IMR-90 (cell line): Measurements from ENCODE around the gene SMOC1. TPM values are rescaled to one million over a fixed set of nuclear protein-coding genes. Genes with fewer than 3 reads are reported as not detected.

Experiments
- ATAC-seq: fragments of 200-7000 bp; cut with Tn5 transposase; 2 replicates; pipeline ENCODE4 v1.9.1; 2020; ENCODE audit warnings: low read depth, mild to moderate bottlenecking, moderate library complexity
- BruUV-seq: library from RNA; stranded (reverse); fragments of 400-500 nt; replicated peaks from 2 replicates; lab custom pipeline; 2021; lab: Mats Ljungman, UMichigan
- CTCF ChIA-PET: fragments of 300-600 bp; formaldehyde crosslinking; extraction: SDS; loops from one replicate; lab custom pipeline; 2021; ENCODE audit warnings: antibody characterized with exemption; lab: Yijun Ruan, JAX
- POLR2A ChIA-PET: fragments of 300-600 bp; sonication (Branson Sonifier 250); formaldehyde crosslinking; loops from one replicate; lab custom pipeline; 2022; ENCODE audit warnings: antibody characterized with exemption; ENCODE audit not compliant: unreplicated experiment; lab: Charles Lee
- DNase-seq: peaks from one replicate; pipeline ENCODE4 v3.0.0; 2013
- H2AFZ ChIP-seq: replicated peaks from 2 replicates; pipeline ENCODE3; 2013; ENCODE audit warnings: low read length, mild to moderate bottlenecking; ENCODE audit not compliant: poor library complexity
- H2AK5ac ChIP-seq: 2 replicates; pipeline ENCODE4 v1.6.1; 2013; ENCODE audit warnings: low read depth, low read length, inconsistent platforms
- H2AK9ac ChIP-seq: replicated peaks from 2 replicates; pipeline ENCODE3; 2013; ENCODE audit warnings: mild to moderate bottlenecking, low read depth, low read length, moderate library complexity; ENCODE audit not compliant: poor library complexity
- H2BK120ac ChIP-seq: 2 replicates; pipeline ENCODE4 v1.6.1; 2013; ENCODE audit warnings: low read depth, low read length, inconsistent platforms
- H2BK15ac ChIP-seq: 3 replicates; pipeline ENCODE4 v1.6.1; 2013; ENCODE audit warnings: low read depth, low read length, inconsistent platforms
- H2BK20ac ChIP-seq: 2 replicates; pipeline ENCODE4 v1.6.1; 2013; ENCODE audit warnings: low read depth, mild to moderate bottlenecking, inconsistent platforms, low read length, moderate library complexity
- H2BK5ac ChIP-seq: 2 replicates; pipeline ENCODE4 v1.6.1; 2013; ENCODE audit warnings: mild to moderate bottlenecking, low read depth, low read length, inconsistent platforms; ENCODE audit not compliant: poor library complexity, severe bottlenecking
- H3K14ac ChIP-seq: replicated peaks from 2 replicates; pipeline ENCODE4 v1.6.1; 2013; ENCODE audit warnings: low read depth, low read length, inconsistent platforms
- H3K18ac ChIP-seq: 2 replicates; pipeline ENCODE4 v1.6.1; 2013; ENCODE audit warnings: low read depth, low read length, control low read depth
- H3K23ac ChIP-seq: 2 replicates; pipeline ENCODE4 v1.6.1; 2013; ENCODE audit warnings: low read depth, low read length, inconsistent platforms
- H3K27ac ChIP-seq: 2 replicates; pipeline ENCODE4 v1.5.1; 2013; ENCODE audit warnings: mild to moderate bottlenecking, control low read depth, low read length; ENCODE audit not compliant: insufficient read depth
- H3K27me3 ChIP-seq: 2 replicates; pipeline ENCODE4 v1.6.1; 2013; ENCODE audit warnings: low read length; ENCODE audit not compliant: control insufficient read depth, insufficient read depth
- H3K36me3 ChIP-seq: 2 replicates; pipeline ENCODE4 v1.6.1; 2013; ENCODE audit warnings: low read length, mixed read lengths; ENCODE audit not compliant: control insufficient read depth, insufficient read depth
- H3K4ac ChIP-seq: 2 replicates; pipeline ENCODE4 v1.6.1; 2013; ENCODE audit warnings: low read depth, low read length, inconsistent platforms
- H3K4me1 ChIP-seq: 2 replicates; pipeline ENCODE4 v1.6.1; 2013; ENCODE audit warnings: low read length, mixed read lengths; ENCODE audit not compliant: control insufficient read depth, insufficient read depth
- H3K4me2 ChIP-seq: 2 replicates; pipeline ENCODE4 v1.6.1; 2013; ENCODE audit warnings: low read depth, mild to moderate bottlenecking, control low read depth, low read length, moderate library complexity
- H3K4me3 ChIP-seq: 2 replicates; pipeline ENCODE4 v1.5.1; 2013; ENCODE audit warnings: low read depth, mild to moderate bottlenecking, control low read depth, low read length, moderate library complexity; ENCODE audit not compliant: insufficient read depth
- H3K56ac ChIP-seq: 2 replicates; pipeline ENCODE4 v1.6.1; 2013; ENCODE audit warnings: low read length, inconsistent platforms; ENCODE audit not compliant: insufficient read depth; ENCODE audit errors: extremely low read depth
- H3K79me1 ChIP-seq, 2 experiments: 2 replicates each; pipeline ENCODE4 v1.6.1; 2013; ENCODE audit warnings: low read length in 2 of 2, inconsistent platforms in 1 of 2, low read depth in 1 of 2
- H3K9ac ChIP-seq: 2 replicates; pipeline ENCODE4 v1.6.1; 2013; ENCODE audit warnings: low read depth, low read length, control low read depth
- H3K9me1 ChIP-seq: 2 replicates; pipeline ENCODE4 v1.6.1; 2013; ENCODE audit warnings: low read length, inconsistent platforms; ENCODE audit not compliant: insufficient read depth
- H3K9me3 ChIP-seq: 2 replicates; pipeline ENCODE4 v1.6.1; 2013; ENCODE audit warnings: low read length; ENCODE audit not compliant: control insufficient read depth, insufficient read depth
- H4K20me1 ChIP-seq: 2 replicates; pipeline ENCODE4 v1.6.1; 2013; ENCODE audit warnings: low read length, inconsistent platforms; ENCODE audit not compliant: insufficient read depth
- H4K5ac ChIP-seq: 2 replicates; pipeline ENCODE4 v1.6.1; 2013; ENCODE audit warnings: mild to moderate bottlenecking, low read depth, low read length, control low read depth
- H4K8ac ChIP-seq, 2 experiments: 2 replicates each; pipeline ENCODE4 v1.6.1; 2013; ENCODE audit warnings: low read depth in 2 of 2, low read length in 2 of 2, control low read depth in 1 of 2, inconsistent platforms in 1 of 2
- H4K91ac ChIP-seq: 2 replicates; pipeline ENCODE4 v1.6.1; 2013; ENCODE audit warnings: low read depth, low read length, inconsistent platforms; ENCODE audit not compliant: insufficient read depth
- BHLHE40 ChIP-seq: fragments of 150-350 bp; IDR thresholded peaks from 2 replicates; pipeline ENCODE4 v1.6.1; 2016; ENCODE audit warnings: mild to moderate bottlenecking, low read depth, low read length
- CEBPB ChIP-seq: IDR thresholded peaks from 2 replicates; pipeline ENCODE4 v1.6.1; 2012; ENCODE audit warnings: low read depth, low read length, improper control_type of control experiment
- CHD1 ChIP-seq: IDR thresholded peaks from 2 replicates; pipeline ENCODE4 v1.6.1; 2012; ENCODE audit warnings: low read depth, low read length, improper control_type of control experiment
- CTCF ChIP-seq: conservative IDR thresholded peaks from 2 replicates; pipeline ENCODE4 v1.5.1; 2012; ENCODE audit warnings: mild to moderate bottlenecking, low read depth, low read length, improper control_type of control experiment
- ELK1 ChIP-seq: fragments of 150-350 bp; IDR thresholded peaks from 2 replicates; pipeline ENCODE4 v1.6.1; 2016; ENCODE audit warnings: low read depth, mild to moderate bottlenecking, low read length, moderate library complexity, borderline replicate concordance
- FOS ChIP-seq: fragments of 150-350 bp; IDR thresholded peaks from 2 replicates; pipeline ENCODE4 v1.6.1; 2016; ENCODE audit warnings: low read depth, low read length
- MAFK ChIP-seq: IDR thresholded peaks from 2 replicates; pipeline ENCODE4 v1.6.1; 2012; ENCODE audit warnings: low read depth, low read length, improper control_type of control experiment
- MAZ ChIP-seq: IDR thresholded peaks from 2 replicates; pipeline ENCODE4 v1.6.1; 2012; ENCODE audit warnings: low read depth, mild to moderate bottlenecking, low read length, improper control_type of control experiment, moderate library complexity, borderline replicate concordance
- MXI1 ChIP-seq: IDR thresholded peaks from 2 replicates; pipeline ENCODE4 v1.6.1; 2012; ENCODE audit warnings: low read depth, mild to moderate bottlenecking, low read length, moderate library complexity, borderline replicate concordance
- NFE2L2 ChIP-seq: fragments of 150-350 bp; IDR thresholded peaks from 2 replicates; pipeline ENCODE4 v1.6.1; 2016; ENCODE audit warnings: low read depth, mild to moderate bottlenecking, low read length
- POLR2A ChIP-seq: IDR thresholded peaks from 2 replicates; pipeline ENCODE4 v1.6.1; 2012; ENCODE audit warnings: mild to moderate bottlenecking, low read depth, low read length
- RAD21 ChIP-seq: IDR thresholded peaks from 2 replicates; pipeline ENCODE4 v1.6.1; 2012; ENCODE audit warnings: low read length, improper control_type of control experiment
- RCOR1 ChIP-seq: IDR thresholded peaks from 2 replicates; pipeline ENCODE4 v1.6.1; 2012; ENCODE audit warnings: mild to moderate bottlenecking, low read length, improper control_type of control experiment; ENCODE audit not compliant: insufficient replicate concordance
- RFX5 ChIP-seq: IDR thresholded peaks from 2 replicates; pipeline ENCODE4 v1.8.0; 2012; ENCODE audit warnings: low read depth, mild to moderate bottlenecking, low read length, moderate library complexity
- SMC3 ChIP-seq: fragments of 150-350 bp; IDR thresholded peaks from 2 replicates; pipeline ENCODE4 v1.6.1; 2016; ENCODE audit warnings: low read depth, mild to moderate bottlenecking, antibody characterized with exemption, low read length, moderate library complexity
- WGBS, 2 experiments: methylation state at CpG; one replicate each; pipeline versions ENCODE4 v1.1.5 to v1.1.7; 2013; ENCODE audit warnings: missing lambda C conversion rate in 2 of 2; ENCODE audit not compliant: insufficient read length in 1 of 2; ENCODE audit errors: extremely low coverage in 2 of 2; 5-methylcytosine and 5-hydroxymethylcytosine counted together
- dilution Hi-C: fragments of 300-500 bp; cut with HindIII; formaldehyde crosslinking; loops from one replicate; pipeline ENCODE4 v1.14.3; 2018; ENCODE audit warnings: low sequenced_read_pairs; ENCODE audit not compliant: unreplicated experiment
- in situ Hi-C: fragments of 300-500 bp; cut with MboI; formaldehyde crosslinking; loops from 3 replicates; pipeline ENCODE4 v1.14.3; 2019; ENCODE audit warnings: low sequenced_read_pairs, inconsistent platforms, mixed read lengths
- intact Hi-C: fragments of 100-400 bp; cut with micrococcal nuclease; formaldehyde crosslinking; loops from 2 replicates; pipeline ENCODE4 v1.10.0; 2022
- polyA plus RNA-seq, 3 experiments: library from polyadenylated mRNA; depleted of rRNA; stranded (reverse); fragments of >200 nt; gene quantifications; 2 replicates each; pipeline ENCODE4 v1.2.3, GENCODE V29; 2012; ENCODE audit warnings: low replicate concordance in 1 of 3
- total RNA-seq: library from RNA; depleted of rRNA; stranded (reverse); fragments of >200 nt; gene quantifications from 2 replicates; pipeline ENCODE4 v1.2.3, GENCODE V29; 2012
- TF ChIP-seq, protein P1 (sequence below): fragments of 150-350 bp; IDR thresholded peaks from 2 replicates; pipeline ENCODE4 v1.6.1; 2017; ENCODE audit warnings: mild to moderate bottlenecking, antibody characterized with exemption, low read length, low read depth

Gene SMOC1
- total and polyA plus RNA-seq, 2 of the 4 experiments (the other 2 are of a cell fraction) = 0.90 to 4.1 TPM

- TF ChIP-seq CEBPB (no peak), FOS (no peak), MXI1 (no peak), MAZ (no peak), CHD1 (no peak), CTCF (no peak), RFX5 (no peak), ELK1 (no peak), BHLHE40 (no peak), RAD21 (no peak), POLR2A (no peak), RCOR1 (no peak), NFE2L2 (no peak), MAFK (no peak), SMC3 (no peak)
- TF ChIP-seq, protein P1, sequence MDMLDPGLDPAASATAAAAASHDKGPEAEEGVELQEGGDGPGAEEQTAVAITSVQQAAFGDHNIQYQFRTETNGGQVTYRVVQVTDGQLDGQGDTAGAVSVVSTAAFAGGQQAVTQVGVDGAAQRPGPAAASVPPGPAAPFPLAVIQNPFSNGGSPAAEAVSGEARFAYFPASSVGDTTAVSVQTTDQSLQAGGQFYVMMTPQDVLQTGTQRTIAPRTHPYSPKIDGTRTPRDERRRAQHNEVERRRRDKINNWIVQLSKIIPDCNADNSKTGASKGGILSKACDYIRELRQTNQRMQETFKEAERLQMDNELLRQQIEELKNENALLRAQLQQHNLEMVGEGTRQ = no peak
- H3K27me3 ChIP-seq = peaks cover 22% of the 10 kb centered on the region
- CTCF ChIA-PET = no interaction called here
Measured at GRCh38 chr14:69859591-69859990, 19.6 kb upstream of the SMOC1 start.

More at GRCh38 chr14:69859591-69859990, 19.6 kb upstream of the SMOC1 start:
- H3K27ac ChIP-seq = no peak overlapping the region
- H3K14ac ChIP-seq = no peak overlapping the region
- no peaks in the 10 kb centered on the region; the same call in 1 of the 2 replicates for H3K4me1 ChIP-seq
- ATAC-seq = no peak
- DNase-seq = no peak
- no peak overlapping the region for H4K5ac ChIP-seq
- H3K4me3 ChIP-seq = no peak overlapping the region
- H2AK9ac ChIP-seq = no peak overlapping the region
- H4K8ac ChIP-seq = no peak overlapping the region
- H3K36me3 ChIP-seq = no peaks in the 10 kb centered on the region
- H3K23ac ChIP-seq = no peak overlapping the region
- peaks cover 3% of the 10 kb centered on the region for H3K9me3 ChIP-seq
- H3K18ac ChIP-seq = no peak overlapping the region
- H2BK5ac ChIP-seq = no peak overlapping the region
- no peak overlapping the region for H2BK20ac ChIP-seq
- H2AK5ac ChIP-seq = no peak overlapping the region
- H4K20me1 ChIP-seq = no peaks in the 10 kb centered on the region
- no peak overlapping the region for H2BK15ac ChIP-seq
- no peak overlapping the region for H3K4ac ChIP-seq
- H4K91ac ChIP-seq = no peak overlapping the region
- dilution Hi-C loops = no loop called here
- no peaks in the 10 kb centered on the region for H3K79me1 ChIP-seq
- POLR2A ChIA-PET = no interaction called here
- no peak overlapping the region for H3K9ac ChIP-seq
- H3K4me2 ChIP-seq = no peak overlapping the region
- BruUV-seq = no TSS peak
- 74% methylated on average over 6 of the region's 14 CpGs; no CpG with 5 or more reads in 1 of the 2 experiments for WGBS, 2 experiments
- H2AFZ ChIP-seq = no peak overlapping the region
- H3K9me1 ChIP-seq = no peaks in the 10 kb centered on the region
- H3K56ac ChIP-seq = no peak overlapping the region
- intact Hi-C loops = no loop called here
- in situ Hi-C loops = no loop called here
- H2BK120ac ChIP-seq = no peak overlapping the region
